Liver (tissue), 9 donors: ENCODE results near the gene STX10. TPM values are rescaled to one million over a fixed set of nuclear protein-coding genes. Genes with fewer than 3 reads are reported as not detected.
A peak's percentile ranks its signal among the peaks of the same experiment; 100 is the strongest.

Source experiments
- DNase-seq: peaks from one replicate; pipeline ENCODE4 v3.0.0-alpha.2; 2017; ENCODE audit warnings: low spot score
- H3K27ac ChIP-seq, 2 donors: one replicate each; pipeline ENCODE4 v1.7.0; 2013; ENCODE audit warnings: inconsistent platforms in 2 of 2, low read length in 2 of 2, control low read depth in 1 of 2, low read depth in 1 of 2, mild to moderate bottlenecking in 1 of 2
- H3K27me3 ChIP-seq, 4 donors: one replicate each; pipeline versions ENCODE4 v1.6.1 to v1.7.0; 2013; ENCODE audit warnings: low read length in 3 of 4, inconsistent platforms in 1 of 4, mild to moderate bottlenecking in 1 of 4, moderate library complexity in 1 of 4; ENCODE audit not compliant: control insufficient read depth in 4 of 4, insufficient read depth in 4 of 4
- H3K36me3 ChIP-seq, 4 donors: one replicate each; pipeline versions ENCODE4 v1.6.1 to v1.7.0; 2013; ENCODE audit warnings: low read length in 3 of 4, mild to moderate bottlenecking in 3 of 4, low read depth in 1 of 4, moderate library complexity in 1 of 4; ENCODE audit not compliant: control insufficient read depth in 4 of 4, insufficient read depth in 3 of 4
- H3K4me1 ChIP-seq, 4 donors: one replicate each; pipeline versions ENCODE4 v1.6.1 to v1.7.0; 2013; ENCODE audit warnings: low read length in 3 of 4, mild to moderate bottlenecking in 3 of 4, moderate library complexity in 1 of 4; ENCODE audit not compliant: control insufficient read depth in 4 of 4, insufficient read depth in 4 of 4
- H3K4me3 ChIP-seq, 3 donors: one replicate each; pipeline versions ENCODE4 v1.6.1 to v1.7.0; 2013; ENCODE audit warnings: low read length in 3 of 3, control low read depth in 1 of 3, low read depth in 1 of 3, mild to moderate bottlenecking in 1 of 3
- H3K9ac ChIP-seq, 2 donors: one replicate each; pipeline ENCODE4 v1.7.0; 2013; ENCODE audit warnings: low read length in 2 of 2, mild to moderate bottlenecking in 2 of 2, moderate library complexity in 2 of 2, control low read depth in 1 of 2, low read depth in 1 of 2
- H3K9me3 ChIP-seq, 4 donors: one replicate each; pipeline versions ENCODE4 v1.6.1 to v1.7.0; 2013; ENCODE audit warnings: low read length in 3 of 4; ENCODE audit not compliant: control insufficient read depth in 4 of 4
- ATF3 ChIP-seq: IDR thresholded peaks from 2 replicates; pipeline ENCODE4 v1.6.1; 2016; ENCODE audit warnings: antibody characterized with exemption
- CTCF ChIP-seq: fragments of 150-350 bp; IDR thresholded peaks from 2 replicates; pipeline ENCODE4 v1.5.1; 2017; ENCODE audit warnings: improper control_type of control experiment, low read depth, low read length; ENCODE audit not compliant: missing input control
- EGR1 ChIP-seq, 2 donors: IDR thresholded peaks; 2 replicates each; pipeline ENCODE4 v1.6.1; 2016 to 2018; ENCODE audit warnings: antibody characterized with exemption in 2 of 2, low read depth in 2 of 2
- FOXA1 ChIP-seq: IDR thresholded peaks from 2 replicates; pipeline ENCODE4 v1.6.1; 2016; ENCODE audit warnings: antibody characterized with exemption
- FOXA2 ChIP-seq: IDR thresholded peaks from 2 replicates; pipeline ENCODE4 v1.6.1; 2016; ENCODE audit warnings: antibody characterized with exemption
- GABPA ChIP-seq, 2 donors: IDR thresholded peaks in 1 of 2; conservative IDR thresholded peaks in 1 of 2; 2 replicates each; pipeline ENCODE4 v1.6.1; 2016; ENCODE audit warnings: antibody characterized with exemption in 2 of 2, mild to moderate bottlenecking in 1 of 2, moderate library complexity in 1 of 2
- HNF4A ChIP-seq, 2 donors: conservative IDR thresholded peaks; 2 replicates each; pipeline ENCODE4 v1.6.1; 2016; ENCODE audit warnings: antibody characterized with exemption in 2 of 2, mild to moderate bottlenecking in 2 of 2
- HNF4G ChIP-seq: IDR thresholded peaks from 2 replicates; pipeline ENCODE4 v1.6.1; 2016; ENCODE audit warnings: antibody characterized with exemption
- JUND ChIP-seq, 2 donors: IDR thresholded peaks; 2 replicates each; pipeline ENCODE4 v1.6.1; 2016; ENCODE audit warnings: antibody characterized with exemption in 2 of 2
- NR2F2 ChIP-seq: IDR thresholded peaks from 2 replicates; pipeline ENCODE4 v1.6.1; 2016; ENCODE audit warnings: antibody characterized with exemption
- RAD21 ChIP-seq, 2 donors: IDR thresholded peaks; 2 replicates each; pipeline ENCODE4 v1.6.1; 2016; ENCODE audit warnings: antibody characterized with exemption in 2 of 2, mild to moderate bottlenecking in 2 of 2
- SP1 ChIP-seq: IDR thresholded peaks from 2 replicates; pipeline ENCODE4 v1.6.1; 2018; ENCODE audit warnings: antibody characterized with exemption, mild to moderate bottlenecking
- TAF1 ChIP-seq: conservative IDR thresholded peaks from 2 replicates; pipeline ENCODE4 v1.6.1; 2016; ENCODE audit warnings: antibody characterized with exemption, mild to moderate bottlenecking
- YY1 ChIP-seq: IDR thresholded peaks from 2 replicates; pipeline ENCODE4 v1.6.1; 2016; ENCODE audit warnings: antibody characterized with exemption, mild to moderate bottlenecking
- WGBS: extraction: QIAGEN DNeasy Blood & Tissue Kit; methylation state at CpG from one replicate; pipeline ENCODE4 v1.1.7; 2013; 5-methylcytosine and 5-hydroxymethylcytosine counted together
- polyA plus RNA-seq, 2 donors: library from polyadenylated mRNA; stranded (reverse) in 1 of 2; unstranded in 1 of 2; fragments of 200-250 nt in 1 of 2; fragments of >200 nt in 1 of 2; fragmentation: Nextera tagmentation in 1 of 2; extraction: Ambion mirVana in 1 of 2; gene quantifications; one replicate each; pipeline versions ENCODE4 v1.2.1 to v1.2.3, GENCODE V29; 2013 to 2015
- total RNA-seq, 2 donors: library from RNA; depleted of rRNA; stranded (reverse); fragments of >200 nt; gene quantifications; one replicate each; pipeline ENCODE4 v1.2.3, GENCODE V29; 2014
- TF ChIP-seq, protein P1 (sequence below): IDR thresholded peaks from 2 replicates; pipeline ENCODE4 v1.6.1; 2016; ENCODE audit warnings: antibody characterized with exemption
- TF ChIP-seq, protein P2 (sequence below): IDR thresholded peaks from 2 replicates; pipeline ENCODE4 v1.6.1; 2016; ENCODE audit warnings: antibody characterized with exemption
- donor health status: healthy.
- donor health status: healthy.
- donor health status: healthy.
- donor health status: healthy.
- donor health status: healthy.

Gene STX10
- total and polyA plus RNA-seq, 4 donors = 15.7 to 32.7 (median 21.2) TPM

DNA sequence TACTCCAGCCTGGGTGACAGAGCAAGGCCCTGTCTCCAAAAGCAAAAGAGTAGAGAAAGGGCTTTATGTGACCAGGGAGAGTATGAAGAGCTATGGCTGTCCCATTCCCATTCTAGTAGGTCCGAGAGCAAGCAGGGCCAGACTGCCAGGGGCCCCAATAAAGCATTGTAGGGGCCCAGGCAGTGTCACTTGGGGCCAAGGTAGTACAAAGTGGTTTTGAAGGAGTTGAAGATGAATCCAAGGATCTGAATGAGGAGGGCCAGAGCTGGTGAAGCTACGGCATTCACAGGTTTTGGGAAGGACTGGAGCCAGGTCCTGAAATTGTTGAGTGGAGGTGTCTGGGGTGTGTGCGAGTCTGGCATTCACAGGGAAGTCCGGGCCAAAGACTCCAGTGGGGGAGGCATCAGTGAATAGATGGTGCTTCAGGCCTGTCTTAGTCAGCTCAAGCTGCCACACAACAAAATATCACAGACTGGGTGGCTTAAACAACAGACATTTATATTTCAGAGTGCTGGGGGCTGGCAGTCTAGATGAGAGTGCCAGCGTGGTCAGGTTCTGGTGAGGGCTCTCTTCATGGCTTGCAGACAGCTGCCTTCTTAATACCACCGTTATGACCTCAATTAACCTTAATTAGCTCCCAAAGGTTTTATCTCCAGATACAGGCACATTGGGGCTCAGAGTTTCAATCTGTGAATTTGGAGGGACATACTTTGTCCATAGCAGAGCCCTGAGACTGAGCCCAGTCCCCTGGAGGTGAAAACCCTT lies 22.2 kb downstream of the STX10 start:
- Histone ChIP-seq H3K27me3 (no peaks in the 10 kb centered on the region), H3K9me3 (no peaks in the 10 kb centered on the region), H3K4me1 (peaks cover 5 to 16% (median 11%) of the 10 kb centered on the region in 4 donors), H3K9ac (no peak overlapping the region), H3K4me3 (no peak overlapping the region), H3K27ac (peak overlapping the region in 1 of 2 donors; percentile 52), H3K36me3 (peaks cover 0 to 6% (median 0%) of the 10 kb centered on the region in 4 donors)
- WGBS = 90% methylated on average over 6 of the region's 6 CpGs
- TF ChIP-seq FOXA1 = no peak
- no peak for TF ChIP-seq CTCF
- no peak for TF ChIP-seq RAD21 (IDR thresholded peaks at IDR 0.05)
- no peak for TF ChIP-seq NR2F2
- no peak for TF ChIP-seq HNF4G
- DNase-seq = no peak

- Histone ChIP-seq H3K4me1 (peaks cover 5 to 16% (median 11%) of the 10 kb centered on the region in 4 donors), H3K27ac (no peak overlapping the region), H3K9me3 (no peaks in the 10 kb centered on the region), H3K9ac (no peak overlapping the region), H3K36me3 (peaks cover 0 to 6% (median 0%) of the 10 kb centered on the region in 4 donors), H3K27me3 (no peaks in the 10 kb centered on the region), H3K4me3 (no peak overlapping the region)
- TF ChIP-seq TAF1 = no peak
- no peak for DNase-seq
- 93% methylated on average over 9 of the region's 9 CpGs for WGBS
Observed at GRCh38 chr19:13127051-13127450, 23.1 kb downstream of the STX10 start.

- Histone ChIP-seq H3K4me3 (no peak overlapping the region), H3K9me3 (no peaks in the 10 kb centered on the region), H3K27ac (no peak overlapping the region), H3K4me1 (peaks cover 9 to 22% (median 15%) of the 10 kb centered on the region in 4 donors), H3K27me3 (no peaks in the 10 kb centered on the region), H3K9ac (no peak overlapping the region), H3K36me3 (peaks cover 0 to 8% (median 0%) of the 10 kb centered on the region in 4 donors)
- WGBS = 96% methylated on average over 20 of the region's 20 CpGs
- DNase-seq = no peak
- TF ChIP-seq ATF3 (no peak), GABPA (IDR thresholded peaks at IDR 0.05 in 1 of 2, conservative IDR thresholded peaks at IDR 0.05 in 1 of 2) (no peak), FOXA1 (no peak), RAD21 (IDR thresholded peaks at IDR 0.05) (no peak), EGR1 (IDR thresholded peaks at IDR 0.05; ENCODE audit: low read depth in 2 of 2) (no peak), JUND (IDR thresholded peaks at IDR 0.05) (no peak), HNF4G (no peak), YY1 (no peak), NR2F2 (no peak), FOXA2 (no peak), HNF4A (conservative IDR thresholded peaks at IDR 0.05) (no peak), TAF1 (no peak), SP1 (no peak)
- TF ChIP-seq, protein P1, sequence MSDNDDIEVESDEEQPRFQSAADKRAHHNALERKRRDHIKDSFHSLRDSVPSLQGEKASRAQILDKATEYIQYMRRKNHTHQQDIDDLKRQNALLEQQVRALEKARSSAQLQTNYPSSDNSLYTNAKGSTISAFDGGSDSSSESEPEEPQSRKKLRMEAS = no peak
- TF ChIP-seq, protein P2, sequence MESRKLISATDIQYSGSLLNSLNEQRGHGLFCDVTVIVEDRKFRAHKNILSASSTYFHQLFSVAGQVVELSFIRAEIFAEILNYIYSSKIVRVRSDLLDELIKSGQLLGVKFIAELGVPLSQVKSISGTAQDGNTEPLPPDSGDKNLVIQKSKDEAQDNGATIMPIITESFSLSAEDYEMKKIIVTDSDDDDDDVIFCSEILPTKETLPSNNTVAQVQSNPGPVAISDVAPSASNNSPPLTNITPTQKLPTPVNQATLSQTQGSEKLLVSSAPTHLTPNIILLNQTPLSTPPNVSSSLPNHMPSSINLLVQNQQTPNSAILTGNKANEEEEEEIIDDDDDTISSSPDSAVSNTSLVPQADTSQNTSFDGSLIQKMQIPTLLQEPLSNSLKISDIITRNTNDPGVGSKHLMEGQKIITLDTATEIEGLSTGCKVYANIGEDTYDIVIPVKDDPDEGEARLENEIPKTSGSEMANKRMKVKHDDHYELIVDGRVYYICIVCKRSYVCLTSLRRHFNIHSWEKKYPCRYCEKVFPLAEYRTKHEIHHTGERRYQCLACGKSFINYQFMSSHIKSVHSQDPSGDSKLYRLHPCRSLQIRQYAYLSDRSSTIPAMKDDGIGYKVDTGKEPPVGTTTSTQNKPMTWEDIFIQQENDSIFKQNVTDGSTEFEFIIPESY = no peak
Observed at GRCh38 chr19:13122980-13123957, 26.9 kb downstream of the STX10 start.
